DND-41 (cell line): ENCODE data around the gene CPNE9.

Source experiments
- EZH2 ChIP-seq: IDR thresholded peaks from 3 replicates; pipeline ENCODE4 v1.6.1; 2012; ENCODE audit warnings: borderline replicate concordance, low read depth, mild to moderate bottlenecking, moderate library complexity, low read length, inconsistent platforms; ENCODE audit not compliant: severe bottlenecking
- TF ChIP-seq, protein P1 (sequence below): IDR thresholded peaks from 2 replicates; pipeline ENCODE4 v1.5.1; 2012; ENCODE audit warnings: borderline replicate concordance, low read length, moderate library complexity, mild to moderate bottlenecking; ENCODE audit not compliant: poor library complexity, severe bottlenecking; ENCODE audit errors: extremely low read depth

DNA sequence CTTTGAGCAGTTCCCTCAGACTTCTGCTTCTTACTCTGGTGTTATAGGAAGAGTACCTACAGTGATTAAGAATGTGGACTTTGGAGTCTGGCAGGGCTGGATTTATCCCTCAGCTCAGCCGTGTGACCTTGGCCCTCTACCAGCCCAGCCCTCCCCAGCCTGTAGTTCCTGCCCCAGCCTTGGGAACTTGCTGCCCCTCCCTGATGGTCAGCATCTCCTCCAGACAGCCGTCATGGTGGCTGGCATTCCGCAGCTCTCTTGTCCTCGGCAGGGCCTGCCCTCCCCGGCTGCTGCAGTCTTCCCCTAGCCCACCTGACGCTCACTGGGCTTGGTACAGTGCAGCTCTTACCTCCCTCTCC, 21.9 kb upstream of the CPNE9 start:
- no peak for TF ChIP-seq EZH2
- TF ChIP-seq, protein P1, sequence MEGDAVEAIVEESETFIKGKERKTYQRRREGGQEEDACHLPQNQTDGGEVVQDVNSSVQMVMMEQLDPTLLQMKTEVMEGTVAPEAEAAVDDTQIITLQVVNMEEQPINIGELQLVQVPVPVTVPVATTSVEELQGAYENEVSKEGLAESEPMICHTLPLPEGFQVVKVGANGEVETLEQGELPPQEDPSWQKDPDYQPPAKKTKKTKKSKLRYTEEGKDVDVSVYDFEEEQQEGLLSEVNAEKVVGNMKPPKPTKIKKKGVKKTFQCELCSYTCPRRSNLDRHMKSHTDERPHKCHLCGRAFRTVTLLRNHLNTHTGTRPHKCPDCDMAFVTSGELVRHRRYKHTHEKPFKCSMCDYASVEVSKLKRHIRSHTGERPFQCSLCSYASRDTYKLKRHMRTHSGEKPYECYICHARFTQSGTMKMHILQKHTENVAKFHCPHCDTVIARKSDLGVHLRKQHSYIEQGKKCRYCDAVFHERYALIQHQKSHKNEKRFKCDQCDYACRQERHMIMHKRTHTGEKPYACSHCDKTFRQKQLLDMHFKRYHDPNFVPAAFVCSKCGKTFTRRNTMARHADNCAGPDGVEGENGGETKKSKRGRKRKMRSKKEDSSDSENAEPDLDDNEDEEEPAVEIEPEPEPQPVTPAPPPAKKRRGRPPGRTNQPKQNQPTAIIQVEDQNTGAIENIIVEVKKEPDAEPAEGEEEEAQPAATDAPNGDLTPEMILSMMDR = no peak
